ENCODE measurements around the gene KAT6B. TPM values are rescaled to one million over a fixed set of nuclear protein-coding genes. Genes with fewer than 3 reads are reported as not detected.
"Not testable (repeated sequence)": the region's sequence is repeated elsewhere in the genome, so short reads cannot be mapped to it uniquely, and the experiment has no call there.

Gene KAT6B
- total RNA-seq, 4 donors from 2014 or later: 29.1 to 159 (median 61.2) TPM

GRCh38 chr10:74892839-74893238 is 66.4 kb downstream of the KAT6B start:
- Histone ChIP-seq H3K27me3 (no peaks in the 10 kb centered on the region), H3K4me3 (no peak overlapping the region), H3K27ac (no peak overlapping the region), H3K4me1 (peaks cover 0 to 10% of the 10 kb centered on the region in 2 donors), H3K9me3 (no peaks in the 10 kb centered on the region), H3K36me3 (no peaks in the 10 kb centered on the region)
- TF ChIP-seq CTCF (IDR thresholded peaks at IDR 0.05) (no peak), POLR2A (IDR thresholded peaks at IDR 0.05) (no peak)
- DNase-seq: no peak
- intact Hi-C loops (cut with DNase I; ENCODE audit: low total_unique reads): no loop called here

- H3K4me3 ChIP-seq; H3K27ac ChIP-seq; H3K36me3 ChIP-seq; H3K9me3 ChIP-seq; intact Hi-C loops (cut with DNase I; ENCODE audit: low total_unique reads); H3K4me1 ChIP-seq; DNase-seq; H3K27me3 ChIP-seq: not testable (repeated sequence)
Observed at GRCh38 chr10:74893329-74893728, 66.9 kb downstream of the KAT6B start.

DNA sequence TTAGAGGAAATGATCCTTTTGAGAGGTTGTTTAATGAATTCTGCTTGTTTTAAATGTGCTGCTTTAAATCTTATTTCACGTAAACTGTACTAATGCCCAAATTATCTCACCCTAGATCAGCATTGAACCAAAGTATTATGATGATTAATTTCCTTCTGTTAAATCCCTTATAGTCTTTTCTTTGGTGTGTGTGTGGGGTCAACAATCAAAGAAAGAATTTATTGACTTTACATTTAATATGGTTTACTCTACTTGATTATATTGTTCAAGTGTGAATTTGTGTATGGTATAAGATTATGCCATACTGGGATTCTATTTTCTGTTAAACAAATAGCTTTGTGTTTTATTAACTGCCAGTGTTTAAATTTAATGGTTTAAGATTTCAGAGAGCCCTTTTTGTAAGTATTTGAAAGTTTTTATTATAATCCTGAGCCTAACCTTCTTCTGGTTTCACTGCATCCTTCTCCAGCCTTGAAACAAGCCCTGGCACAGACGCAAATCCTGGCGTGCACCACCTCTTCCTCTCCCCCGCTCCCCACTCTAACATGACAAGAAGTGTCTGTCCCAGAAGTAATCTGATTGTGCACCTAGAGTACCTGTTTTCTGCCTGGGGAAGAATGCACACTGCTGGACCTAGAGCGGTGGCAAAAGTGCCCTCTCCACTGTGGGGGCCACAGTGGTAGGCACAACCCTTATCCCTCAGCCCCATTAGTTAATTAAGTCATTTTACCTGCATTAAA is 70.6 kb downstream of the KAT6B start:
- TF ChIP-seq POLR2A (IDR thresholded peaks at IDR 0.05): no peak
- no peak for TF ChIP-seq CTCF (IDR thresholded peaks at IDR 0.05)
- Histone ChIP-seq H3K27me3 (no peaks in the 10 kb centered on the region), H3K27ac (peak overlapping the region; percentile 2 to 24), H3K36me3 (no peaks in the 10 kb centered on the region), H3K4me1 (peaks cover 0 to 6% of the 10 kb centered on the region in 2 donors), H3K4me3 (no peak overlapping the region), H3K9me3 (no peaks in the 10 kb centered on the region)
- intact Hi-C loops (cut with DNase I; ENCODE audit: low total_unique reads): no loop called here
- no peak for DNase-seq

- Histone ChIP-seq H3K36me3 (no peaks in the 10 kb centered on the region), H3K4me3 (no peak overlapping the region), H3K27me3 (no peaks in the 10 kb centered on the region), H3K27ac (peak overlapping the region in 1 of 2 donors; percentile 6), H3K9me3 (no peaks in the 10 kb centered on the region), H3K4me1 (peaks cover 0 to 6% of the 10 kb centered on the region in 2 donors)
- TF ChIP-seq POLR2A (IDR thresholded peaks at IDR 0.05) (no peak), CTCF (IDR thresholded peaks at IDR 0.05) (no peak)
- no peak for DNase-seq
- intact Hi-C loops (cut with DNase I; ENCODE audit: low total_unique reads): no loop called here
Observed at GRCh38 chr10:74898201-74898976, 72.0 kb downstream of the KAT6B start.

GRCh38 chr10:74900297-74900696 is 73.9 kb downstream of the KAT6B start:
- Histone ChIP-seq H3K27ac (no peak overlapping the region), H3K36me3 (no peaks in the 10 kb centered on the region), H3K4me1 (peaks cover 2 to 6% of the 10 kb centered on the region in 2 donors), H3K4me3 (no peak overlapping the region), H3K9me3 (no peaks in the 10 kb centered on the region), H3K27me3 (no peaks in the 10 kb centered on the region)
- TF ChIP-seq CTCF (IDR thresholded peaks at IDR 0.05) (no peak), POLR2A (IDR thresholded peaks at IDR 0.05) (no peak)
- intact Hi-C loops (cut with DNase I; ENCODE audit: low total_unique reads): no loop called here
- DNase-seq: no peak

Measured in uterus (tissue), 4 donors.